ENCODE results near the gene S1PR1.
A peak's percentile ranks its signal among the peaks of the same experiment; 100 is the strongest.
"Not testable (repeated sequence)": the region's sequence is repeated elsewhere in the genome, so short reads cannot be mapped to it uniquely, and the experiment has no call there.

The S1PR1 gene

DNA sequence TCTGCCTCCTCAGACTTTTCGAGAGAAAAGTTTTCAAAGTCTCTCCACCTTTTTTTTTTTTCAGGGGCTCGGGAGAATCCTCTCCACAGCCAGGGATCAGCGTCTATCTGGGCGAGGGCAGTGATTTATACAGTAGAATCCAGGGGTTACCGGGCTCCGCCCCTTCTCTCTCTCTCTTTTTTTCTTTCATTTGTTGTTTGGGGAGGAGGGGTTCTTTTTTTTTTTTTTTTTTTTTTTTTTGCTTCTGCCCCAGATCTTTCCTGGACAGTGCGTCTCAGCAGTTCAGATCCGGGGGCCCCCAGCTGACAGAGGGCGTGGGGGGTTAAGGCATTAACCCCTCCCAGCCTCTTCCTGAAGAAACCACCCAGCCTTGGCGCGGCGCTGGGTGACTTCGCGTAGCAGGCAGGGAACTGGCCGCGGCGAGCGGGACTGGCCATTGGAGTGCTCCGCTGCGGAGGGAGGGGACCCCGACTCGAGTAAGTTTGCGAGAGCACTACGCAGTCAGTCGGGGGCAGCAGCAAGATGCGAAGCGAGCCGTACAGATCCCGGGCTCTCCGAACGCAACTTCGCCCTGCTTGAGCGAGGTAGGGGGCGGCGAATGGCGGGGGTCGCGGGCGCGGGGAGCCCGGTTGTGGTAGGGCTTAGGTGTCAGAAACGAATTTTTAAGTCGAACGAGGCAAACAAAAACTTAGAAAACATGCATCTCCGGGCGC is at the start of gene S1PR1:
S1PR1 (plus strand) TSS at position 504 of the 713 bp plus-strand sequence. CDS start 1,966 bp downstream, outside the sequence.
- Mint-ChIP-seq H3K4me3 (peak within 1 kb of the TSS; percentile 89 to 97), H3K27ac (peak within 1 kb of the TSS; percentile 94), H3K27me3 (no peaks in the 10 kb centered on the region), H3K9me3 (peaks cover 4 to 6% of the 10 kb centered on the region in 2 donors), H3K36me3 (peaks cover 24 to 26% of the 10 kb centered on the region in 2 donors), H3K4me1 (peaks cover 39 to 53% of the 10 kb centered on the region in 2 donors)
- ATAC-seq (replicated peaks) (peak; percentile 21 to 29), DNase-seq (no peak)

- H3K27ac Mint-ChIP-seq = no peak overlapping the region
- no peak overlapping the region for H3K4me3 Mint-ChIP-seq
- peaks cover 0 to 3% of the 10 kb centered on the region in 2 donors for H3K9me3 Mint-ChIP-seq
- ATAC-seq (replicated peaks) (no peak), DNase-seq (no peak)
- no peaks in the 10 kb centered on the region for H3K36me3 Mint-ChIP-seq
- peaks cover 28 to 46% of the 10 kb centered on the region in 2 donors for H3K4me1 Mint-ChIP-seq
- no peaks in the 10 kb centered on the region for H3K27me3 Mint-ChIP-seq
Observed at GRCh38 chr1:101187297-101187696, 49.5 kb upstream of the S1PR1 start.

DNA sequence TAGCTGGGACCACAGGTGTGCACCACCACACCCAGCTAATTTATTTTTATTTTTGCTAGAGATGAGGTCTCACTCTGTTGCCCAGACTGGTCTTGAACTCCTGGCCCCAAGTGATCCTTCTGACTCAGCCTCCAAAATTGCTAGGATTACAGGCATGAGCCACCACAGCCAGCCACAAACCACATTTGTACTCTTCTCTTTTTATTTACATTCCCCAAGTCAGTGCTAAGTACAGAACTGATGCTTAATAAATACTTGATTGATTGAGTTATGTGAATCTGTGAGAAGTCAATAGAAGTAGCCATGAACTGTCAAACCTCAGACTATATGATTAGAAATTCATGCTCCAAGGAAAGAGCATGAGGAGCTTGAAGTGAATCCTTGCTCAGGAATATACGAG is 48.5 kb upstream of the S1PR1 start:
- Mint-ChIP-seq H3K27me3 (no peaks in the 10 kb centered on the region), H3K36me3 (no peaks in the 10 kb centered on the region), H3K9me3 (peaks cover 0 to 4% of the 10 kb centered on the region in 2 donors), H3K27ac (peak overlapping the region; percentile 56), H3K4me1 (peaks cover 30 to 46% of the 10 kb centered on the region in 2 donors), H3K4me3 (no peak overlapping the region)
- ATAC-seq (replicated peaks) (peak; percentile 25 to 38), DNase-seq (no peak)

GRCh38 chr1:101188968-101189367 is 47.9 kb upstream of the S1PR1 start:
- ATAC-seq (replicated peaks); DNase-seq; H3K9me3 Mint-ChIP-seq; H3K4me3 Mint-ChIP-seq; H3K27me3 Mint-ChIP-seq; H3K36me3 Mint-ChIP-seq; H3K27ac Mint-ChIP-seq: not testable (repeated sequence)
- H3K4me1 Mint-ChIP-seq = peaks cover 34 to 40% of the 10 kb centered on the region in 2 donors

DNA sequence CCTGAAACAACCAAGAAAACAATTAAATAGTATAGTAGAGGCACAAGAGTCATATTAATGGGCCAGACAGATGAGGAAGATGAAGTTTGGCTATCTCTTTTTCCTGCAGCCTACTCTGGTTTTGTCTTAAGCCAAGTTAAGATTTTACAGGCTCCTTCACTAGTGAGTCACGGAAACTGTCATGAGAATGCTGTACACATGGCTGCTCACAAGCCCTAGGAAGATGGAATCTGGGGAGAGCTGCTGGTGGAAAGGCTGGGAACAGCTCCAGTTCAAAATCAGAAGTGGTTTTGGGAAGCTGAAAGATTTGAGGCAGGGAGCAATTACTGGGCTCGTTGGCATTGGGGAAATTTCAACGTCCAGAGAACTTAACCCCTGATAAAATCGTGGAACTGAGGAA is 46.4 kb upstream of the S1PR1 start:
- peaks cover 0 to 4% of the 10 kb centered on the region in 2 donors for H3K9me3 Mint-ChIP-seq
- peak overlapping the region in 1 of 2 donors; percentile 15 for H3K4me3 Mint-ChIP-seq
- no peaks in the 10 kb centered on the region for H3K36me3 Mint-ChIP-seq
- H3K27me3 Mint-ChIP-seq = no peaks in the 10 kb centered on the region
- DNase-seq (no peak), ATAC-seq (replicated peaks) (peak in 1 of 2 donors; percentile 38)
- peaks cover 35 to 44% of the 10 kb centered on the region in 2 donors for H3K4me1 Mint-ChIP-seq
- H3K27ac Mint-ChIP-seq = peak overlapping the region; percentile 33

GRCh38 chr1:101191049-101191448 is 45.8 kb upstream of the S1PR1 start:
- Mint-ChIP-seq H3K4me1 (peaks cover 35 to 44% of the 10 kb centered on the region in 2 donors), H3K9me3 (peaks cover 0 to 4% of the 10 kb centered on the region in 2 donors), H3K36me3 (no peaks in the 10 kb centered on the region), H3K27me3 (no peaks in the 10 kb centered on the region), H3K27ac (peak overlapping the region; percentile 63), H3K4me3 (peak overlapping the region in 1 of 2 donors; percentile 15)
- ATAC-seq (replicated peaks) (peak; percentile 73 to 74), DNase-seq (no peak)

DNA sequence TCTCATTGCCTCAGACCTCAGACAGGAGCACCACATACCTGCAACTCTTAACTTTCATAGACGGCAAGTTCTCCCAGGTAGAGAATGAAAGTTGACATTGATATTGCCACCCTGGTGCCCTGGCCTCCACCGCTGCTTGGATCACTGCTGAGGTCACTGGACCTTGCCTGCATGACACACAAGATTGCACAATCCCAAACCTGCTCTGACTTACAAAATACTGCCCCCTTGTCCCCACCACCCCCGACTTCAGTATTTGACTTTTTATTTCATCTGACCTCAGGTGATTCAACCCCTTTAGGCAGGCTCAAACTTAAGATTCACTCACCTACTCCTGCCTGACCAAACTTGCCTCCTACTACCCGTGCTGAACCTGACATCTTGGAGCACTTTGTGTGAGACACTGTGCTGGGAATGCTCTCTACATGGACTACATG is 43.1 kb upstream of the S1PR1 start:
- H3K27ac Mint-ChIP-seq = no peak overlapping the region
- peaks cover 37 to 38% of the 10 kb centered on the region in 2 donors for H3K4me1 Mint-ChIP-seq
- ATAC-seq (replicated peaks) (no peak), DNase-seq (no peak)
- no peak overlapping the region for H3K4me3 Mint-ChIP-seq
- no peaks in the 10 kb centered on the region for H3K36me3 Mint-ChIP-seq
- H3K9me3 Mint-ChIP-seq = peaks cover 0 to 4% of the 10 kb centered on the region in 2 donors
- no peaks in the 10 kb centered on the region for H3K27me3 Mint-ChIP-seq

DNA sequence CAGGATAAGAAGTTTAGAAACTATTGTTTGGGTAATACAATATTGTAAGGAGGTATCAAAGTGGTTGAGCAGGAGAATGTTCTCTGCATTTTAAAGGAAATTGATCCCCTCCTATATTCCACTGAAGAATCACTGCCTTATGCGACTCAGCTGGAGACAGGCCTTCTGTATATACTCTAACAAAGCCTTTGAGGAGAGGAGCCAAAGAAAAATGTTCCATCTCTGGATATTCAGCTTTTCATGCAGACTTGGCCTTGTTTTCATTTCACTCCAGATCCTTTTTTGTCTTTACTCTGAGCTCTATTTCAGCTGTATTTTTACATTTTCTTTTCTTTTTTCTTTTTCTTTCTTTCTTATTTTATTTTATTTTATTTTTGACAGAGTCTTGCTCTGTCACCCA is 42.1 kb upstream of the S1PR1 start:
- Mint-ChIP-seq H3K9me3 (peaks cover 0 to 4% of the 10 kb centered on the region in 2 donors), H3K27ac (no peak overlapping the region), H3K27me3 (no peaks in the 10 kb centered on the region), H3K36me3 (no peaks in the 10 kb centered on the region), H3K4me1 (peaks cover 40 to 41% of the 10 kb centered on the region in 2 donors), H3K4me3 (no peak overlapping the region)
- DNase-seq (no peak), ATAC-seq (replicated peaks) (no peak)

GRCh38 chr1:101196668-101197067 is 40.2 kb upstream of the S1PR1 start:
- H3K9me3 Mint-ChIP-seq = peaks cover 0 to 3% of the 10 kb centered on the region in 2 donors
- H3K36me3 Mint-ChIP-seq = no peaks in the 10 kb centered on the region
- no peak for DNase-seq
- H3K27me3 Mint-ChIP-seq = no peaks in the 10 kb centered on the region
- H3K27ac Mint-ChIP-seq = no peak overlapping the region
- peaks cover 30% of the 10 kb centered on the region in 2 donors for H3K4me1 Mint-ChIP-seq
- ATAC-seq (replicated peaks) = no peak
- H3K4me3 Mint-ChIP-seq = no peak overlapping the region

GRCh38 chr1:101198842-101199636 is 37.8 kb upstream of the S1PR1 start:
- Mint-ChIP-seq H3K27me3 (no peaks in the 10 kb centered on the region), H3K4me1 (peaks cover 19 to 28% of the 10 kb centered on the region in 2 donors), H3K27ac (peak overlapping the region; percentile 43), H3K36me3 (no peaks in the 10 kb centered on the region), H3K4me3 (peak overlapping the region in 1 of 2 donors; percentile 3), H3K9me3 (no peaks in the 10 kb centered on the region)
- ATAC-seq (replicated peaks) = peak; percentile 99 to 100
- DNase-seq = peak; percentile 74

DNA sequence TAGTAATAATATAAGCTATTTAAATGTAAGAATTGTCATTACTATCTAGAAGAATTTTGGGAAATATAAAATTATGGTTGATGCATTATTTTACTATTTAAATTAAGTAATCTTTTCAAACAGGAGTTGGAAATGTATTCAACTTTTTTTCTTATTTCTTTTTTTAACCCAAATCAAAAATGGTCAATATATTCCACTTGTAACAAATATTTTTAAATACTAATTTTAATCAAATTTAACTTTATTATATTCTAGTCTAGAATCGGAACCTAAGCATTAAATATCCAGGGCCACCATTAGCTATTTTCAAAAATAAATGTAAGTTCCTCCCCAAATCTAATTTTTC is 37.2 kb upstream of the S1PR1 start:
- H3K4me1 Mint-ChIP-seq = peaks cover 19 to 28% of the 10 kb centered on the region in 2 donors
- H3K36me3 Mint-ChIP-seq = no peaks in the 10 kb centered on the region
- no peaks in the 10 kb centered on the region for H3K9me3 Mint-ChIP-seq
- ATAC-seq (replicated peaks) (no peak), DNase-seq (no peak)
- no peak overlapping the region for H3K4me3 Mint-ChIP-seq
- H3K27me3 Mint-ChIP-seq = no peaks in the 10 kb centered on the region
- H3K27ac Mint-ChIP-seq = no peak overlapping the region

DNA sequence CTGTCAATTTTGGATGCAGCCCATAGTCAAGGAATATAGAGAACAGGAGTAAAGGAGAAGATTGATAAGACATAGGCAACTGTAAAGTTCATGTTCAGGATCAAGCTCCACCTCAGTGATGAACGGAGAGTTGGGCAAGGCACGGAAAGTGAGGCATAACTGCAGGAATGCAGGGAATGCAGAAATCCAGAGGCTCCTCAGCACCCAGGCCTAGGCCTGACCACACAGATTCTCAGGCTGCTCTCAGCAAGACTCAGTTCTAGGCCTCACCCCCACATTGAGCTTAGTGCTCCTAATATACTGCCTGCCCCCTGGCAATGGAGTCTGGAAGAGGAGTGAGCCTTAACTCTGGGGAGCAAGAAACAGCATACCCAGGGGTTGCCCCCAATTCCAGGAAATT is 36.3 kb upstream of the S1PR1 start:
- H3K36me3 Mint-ChIP-seq = no peaks in the 10 kb centered on the region
- no peak for ATAC-seq (replicated peaks)
- no peaks in the 10 kb centered on the region for H3K27me3 Mint-ChIP-seq
- no peak overlapping the region for H3K27ac Mint-ChIP-seq
- no peak for DNase-seq
- H3K4me1 Mint-ChIP-seq = peaks cover 22 to 29% of the 10 kb centered on the region in 2 donors
- no peaks in the 10 kb centered on the region for H3K9me3 Mint-ChIP-seq
- H3K4me3 Mint-ChIP-seq = no peak overlapping the region

GRCh38 chr1:101203820-101204540 is 32.8 kb upstream of the S1PR1 start:
- ATAC-seq (replicated peaks) (no peak), DNase-seq (no peak)
- H3K9me3 Mint-ChIP-seq = no peaks in the 10 kb centered on the region
- peaks cover 20 to 25% of the 10 kb centered on the region in 2 donors for H3K4me1 Mint-ChIP-seq
- H3K27me3 Mint-ChIP-seq = no peaks in the 10 kb centered on the region
- no peaks in the 10 kb centered on the region for H3K36me3 Mint-ChIP-seq
- no peak overlapping the region for H3K4me3 Mint-ChIP-seq
- no peak overlapping the region for H3K27ac Mint-ChIP-seq

- Mint-ChIP-seq H3K27me3 (no peaks in the 10 kb centered on the region), H3K36me3 (no peaks in the 10 kb centered on the region), H3K4me3 (no peak overlapping the region), H3K9me3 (no peaks in the 10 kb centered on the region), H3K4me1 (peaks cover 12 to 14% of the 10 kb centered on the region in 2 donors), H3K27ac (no peak overlapping the region)
- ATAC-seq (replicated peaks) (peak in 1 of 2 donors; percentile 72), DNase-seq (no peak)
Observed at GRCh38 chr1:101205457-101205856, 31.4 kb upstream of the S1PR1 start.
